Ecto neural progenitor cell (in vitro differentiated cells): ENCODE measurements around the gene SKA2.
"Not testable (repeated sequence)": the region's sequence is repeated elsewhere in the genome, so short reads cannot be mapped to it uniquely, and the experiment has no call there.

Experiments
- DNase-seq: peaks from one replicate; pipeline ENCODE4 v3.0.0-alpha.2; 2018; ENCODE audit warnings: low spot score

SKA2 gene

GRCh38 chr17:59151591-59151990, 3.4 kb downstream of the SKA2 start:
- no peak for DNase-seq

GRCh38 chr17:59151006-59151405, 4.0 kb downstream of the SKA2 start:
- DNase-seq = no peak

DNA sequence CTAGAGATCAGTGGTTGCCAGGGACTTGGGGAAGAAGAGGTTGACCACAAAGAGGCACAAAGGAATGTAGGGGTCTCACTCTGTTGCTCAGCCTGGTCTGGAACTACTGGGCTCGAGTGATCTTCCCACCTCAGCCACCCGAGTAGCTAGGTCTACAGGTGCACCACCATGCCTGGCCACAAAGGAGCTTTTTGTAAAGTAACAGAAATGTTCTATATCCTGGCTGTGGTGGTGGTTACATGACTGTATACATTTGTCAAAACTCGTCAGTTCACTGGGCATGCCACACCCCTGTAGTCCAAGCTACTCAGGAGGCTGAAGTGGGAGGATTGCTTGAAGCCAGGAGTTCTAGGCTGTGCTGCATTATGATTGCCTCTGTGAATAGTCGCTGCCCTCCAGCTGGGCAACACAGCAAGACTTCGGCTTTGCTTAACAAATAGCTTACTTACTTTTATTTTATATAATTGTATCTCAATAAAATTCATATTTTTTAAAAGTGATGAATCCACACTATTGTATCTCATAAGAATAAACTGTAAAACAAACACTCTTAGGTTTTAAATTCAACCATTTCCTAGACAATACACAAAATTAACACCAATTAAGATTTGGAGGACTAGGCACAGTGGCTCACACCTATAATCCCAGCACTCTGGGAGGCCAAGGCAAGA, 5.0 kb downstream of the SKA2 start:
- DNase-seq = no peak

DNA sequence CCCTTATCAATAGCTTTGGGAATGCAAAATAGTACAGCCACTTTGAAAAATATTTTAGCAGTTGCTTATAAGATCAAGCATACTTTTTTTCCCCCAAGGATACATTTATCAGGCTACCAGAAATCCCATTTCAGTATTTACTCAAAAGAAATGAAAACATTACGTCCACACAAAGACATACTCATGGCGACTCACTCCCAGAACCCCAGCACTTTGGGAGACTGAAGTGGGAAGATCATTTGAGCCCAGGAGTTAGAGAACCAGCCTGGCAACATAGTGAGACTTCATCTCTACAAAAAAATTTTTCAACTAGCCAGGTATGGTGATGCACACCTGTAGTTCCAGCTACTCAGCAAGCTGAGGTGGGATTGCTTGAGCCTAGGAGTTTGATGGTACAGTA, 5.9 kb downstream of the SKA2 start:
- no peak for DNase-seq

DNA sequence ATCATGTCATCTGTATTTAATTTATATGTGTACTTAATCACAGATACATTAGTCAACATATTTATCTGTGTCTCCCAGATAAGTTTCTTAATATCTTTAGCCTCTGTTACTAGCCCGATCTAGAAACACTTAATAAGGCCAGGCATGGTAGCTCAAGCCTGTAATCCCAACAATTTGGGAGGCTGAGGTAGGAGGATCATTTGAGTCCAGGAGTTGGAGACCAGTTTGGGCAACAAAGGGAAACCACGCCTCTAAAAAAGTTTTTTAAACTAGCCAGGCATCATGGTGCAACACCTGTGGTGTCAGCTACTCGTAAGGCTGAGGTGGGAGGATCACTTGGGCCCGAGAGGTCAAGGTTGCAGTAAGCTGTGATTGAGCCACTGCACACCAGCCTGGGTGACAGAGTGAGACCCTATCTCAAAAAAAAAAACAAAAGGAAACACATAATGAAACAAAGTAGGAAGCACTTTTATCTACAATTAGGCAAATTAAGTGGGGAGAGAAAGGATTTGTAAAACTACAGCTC, 9.4 kb downstream of the SKA2 start:
- no peak for DNase-seq

GRCh38 chr17:59141860-59142259, 13.1 kb downstream of the SKA2 start:
- DNase-seq = no peak

DNA sequence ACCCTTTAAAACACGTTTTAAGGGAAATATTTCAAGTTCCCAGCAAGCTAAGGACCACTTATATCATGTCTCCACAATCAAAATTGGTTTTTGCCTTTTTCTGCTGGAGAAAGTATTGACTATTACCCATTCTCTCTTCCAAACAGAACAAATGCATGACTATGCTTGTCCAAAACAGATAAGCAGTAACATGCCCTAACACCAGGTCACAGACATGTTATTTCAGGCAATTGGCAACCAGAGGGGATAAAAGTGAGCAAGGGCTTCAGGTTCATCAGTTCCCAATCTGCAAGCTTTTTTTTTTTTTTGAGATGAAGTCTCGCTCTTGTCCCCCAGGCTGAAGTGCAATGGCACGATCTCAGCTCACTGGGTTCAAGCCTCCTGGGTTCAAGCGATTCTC, 15.0 kb downstream of the SKA2 start:
- no peak for DNase-seq

DNA sequence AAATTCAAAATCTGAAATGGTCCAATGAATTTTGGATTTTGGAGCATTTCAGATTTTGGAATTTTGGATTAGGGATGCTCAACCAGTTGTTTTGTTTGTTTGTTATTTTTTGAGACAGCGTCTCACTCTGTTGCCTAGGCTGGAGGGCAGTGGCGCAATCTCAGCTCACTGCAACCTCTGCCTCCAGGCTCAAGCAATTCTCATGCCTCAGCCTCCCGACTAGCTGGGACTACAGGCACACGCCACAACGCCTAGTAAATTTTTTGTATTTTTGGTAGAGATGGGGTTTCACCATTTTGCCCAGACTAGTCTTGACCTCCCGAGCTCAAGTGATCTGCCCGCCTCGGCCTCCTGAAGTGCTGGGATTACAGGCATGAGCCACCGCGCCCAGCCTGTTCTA, 16.6 kb downstream of the SKA2 start:
- DNase-seq = not testable (repeated sequence)

DNA sequence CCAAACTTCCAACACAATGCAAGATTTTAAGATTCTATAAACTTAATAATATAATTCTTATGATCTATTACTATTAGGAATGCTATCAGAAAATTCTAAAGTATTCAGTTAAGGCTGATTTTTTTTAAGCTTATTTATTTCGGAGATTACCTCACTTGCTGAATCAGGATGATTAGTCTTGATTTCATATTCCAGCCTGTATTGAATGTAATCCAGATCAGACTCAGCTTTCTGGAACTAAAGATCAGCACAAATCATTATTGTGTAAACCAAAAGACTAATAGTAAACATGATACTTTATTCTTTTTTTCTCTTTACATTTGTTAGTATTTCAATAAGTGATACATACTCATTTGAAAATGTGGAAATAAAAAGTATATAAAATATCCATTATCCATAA, 23.9 kb downstream of the SKA2 start:
- DNase-seq = no peak

GRCh38 chr17:59129814-59130213, 25.2 kb downstream of the SKA2 start:
- no peak for DNase-seq

DNA sequence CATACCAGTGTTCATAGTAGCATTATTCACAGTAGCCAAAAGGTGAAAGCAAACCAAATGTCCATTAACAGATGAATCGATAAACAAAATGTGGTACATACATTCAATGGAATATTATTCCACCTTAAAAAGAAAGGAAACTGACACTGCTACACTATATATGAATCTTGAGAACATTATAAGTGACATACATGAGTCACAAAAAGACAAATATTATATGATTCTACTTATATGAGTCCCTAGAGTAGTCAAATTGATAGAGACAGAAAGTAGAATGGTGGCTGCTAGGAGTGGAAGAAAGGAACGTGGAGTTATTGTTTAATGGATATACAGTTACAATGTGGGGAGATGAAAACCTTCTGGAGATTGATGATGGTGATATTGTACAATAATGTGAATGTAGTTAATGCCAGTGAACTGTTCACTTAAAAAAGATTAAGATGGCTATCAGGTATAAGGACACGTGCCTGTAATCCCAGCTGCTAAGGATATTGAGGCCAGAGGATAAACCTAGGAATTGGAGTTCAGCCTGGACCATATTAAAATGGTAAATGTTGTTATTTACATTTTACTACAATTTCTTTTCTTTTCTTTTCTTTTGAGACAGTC, 28.1 kb downstream of the SKA2 start:
- DNase-seq = no peak

GRCh38 chr17:59124665-59125064, 30.3 kb downstream of the SKA2 start:
- no peak for DNase-seq

DNA sequence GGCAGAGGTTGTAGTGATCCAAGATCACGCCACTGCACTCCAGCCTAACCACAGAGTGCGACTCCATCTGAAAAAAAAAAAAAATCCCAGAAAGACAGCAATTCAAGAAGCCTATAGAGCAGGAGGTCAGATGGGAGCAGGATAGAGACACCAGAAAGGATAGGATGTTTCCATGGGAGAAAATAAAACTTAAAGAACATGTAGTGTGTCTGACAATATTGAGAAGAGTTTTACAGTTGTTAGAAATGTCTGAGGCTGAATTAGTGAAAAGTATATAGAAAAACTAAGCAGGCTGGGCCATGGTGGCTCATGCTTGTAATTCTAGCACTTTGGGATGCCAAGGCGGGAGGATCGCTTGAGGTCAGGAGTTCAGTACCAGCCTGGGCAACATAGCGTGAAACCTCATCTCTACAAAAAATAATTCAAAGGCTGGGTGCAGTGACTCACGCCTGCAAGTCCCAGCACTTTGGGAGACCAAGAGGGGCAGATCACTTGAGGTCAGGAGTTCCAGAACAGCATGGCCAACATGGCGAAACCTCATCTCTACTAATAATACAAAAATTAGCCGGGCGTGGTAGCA, 33.0 kb downstream of the SKA2 start:
- no peak for DNase-seq

- DNase-seq = no peak
These were observed 39.5 kb downstream of the SKA2 start for GRCh38 chr17:59115474-59115873.

GRCh38 chr17:59111539-59111938, 43.4 kb downstream of the SKA2 start:
- no peak for DNase-seq

DNA sequence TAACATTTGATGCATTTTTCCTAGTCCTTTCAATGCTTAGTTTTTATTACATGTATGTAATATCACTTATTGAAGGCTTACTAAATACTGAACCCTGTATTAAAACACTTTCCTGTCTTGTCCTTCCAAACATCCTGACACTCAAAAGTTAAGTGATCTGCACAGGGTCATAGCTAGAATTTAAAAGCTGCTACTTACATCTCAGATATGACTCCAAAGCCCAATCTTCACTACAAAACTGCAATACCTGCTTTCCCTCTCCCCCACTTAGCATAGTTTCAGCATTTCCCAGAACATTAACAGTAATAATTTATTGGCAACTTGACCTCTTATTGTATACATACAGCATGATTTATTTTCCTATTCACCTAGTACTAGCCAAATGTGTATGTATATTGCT, 44.0 kb downstream of the SKA2 start:
- DNase-seq = no peak

GRCh38 chr17:59108400-59109102, 46.4 kb downstream of the SKA2 start:
- no peak for DNase-seq

DNA sequence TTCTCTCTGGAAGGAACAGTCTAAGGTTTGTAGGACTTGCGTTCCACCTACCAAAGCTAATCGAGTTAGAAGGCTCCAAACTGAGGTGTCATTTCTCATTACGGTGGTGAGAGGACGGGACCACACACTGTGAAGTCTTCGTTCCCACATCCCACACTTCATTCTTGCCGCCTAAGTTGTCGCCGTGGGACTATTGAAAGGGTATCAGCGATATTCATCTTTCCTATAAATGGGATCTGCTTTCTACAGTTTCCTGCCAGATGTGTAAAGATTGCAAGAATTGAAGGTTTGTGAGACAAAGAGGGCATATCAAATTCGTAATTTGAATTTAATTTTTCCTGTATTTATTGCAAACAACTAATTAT, 47.7 kb downstream of the SKA2 start:
- no peak for DNase-seq

- DNase-seq = peak; percentile 100
These were observed 48.3 kb downstream of the SKA2 start, which contains the start of gene TRIM37 for GRCh38 chr17:59106463-59107305. TSS of gene TRIM37 (minus strand) at chr17:59106880. CDS start at chr17:59106461, 419 bp downstream.

DNA sequence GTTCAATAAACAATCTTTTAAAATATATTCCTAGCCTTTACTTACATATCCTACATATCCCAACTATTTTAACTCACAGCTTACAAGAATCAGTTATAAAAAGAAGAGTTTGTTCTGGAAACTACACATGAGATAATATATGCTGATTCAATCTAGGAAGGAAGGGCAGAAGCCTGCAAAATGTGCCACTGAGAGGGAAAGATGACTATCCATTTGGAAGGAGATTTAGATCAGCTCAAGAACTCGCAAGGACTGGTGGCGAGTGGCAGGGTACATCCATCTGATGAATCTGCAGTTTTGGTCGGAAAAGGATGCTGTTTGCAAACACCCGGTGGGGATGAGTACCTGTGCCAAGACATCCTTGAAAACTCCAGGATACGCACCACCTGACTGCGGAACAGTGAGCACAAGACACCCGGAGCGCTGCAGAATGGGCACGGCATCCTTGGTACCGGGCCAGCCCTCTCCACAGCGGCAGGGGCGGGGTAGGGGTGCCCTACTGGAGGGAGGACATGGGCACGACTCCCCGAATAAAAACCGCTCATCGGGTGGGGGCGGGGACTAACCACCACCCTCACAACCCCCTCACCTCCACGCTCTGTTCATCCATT, 49.0 kb downstream of the SKA2 start:
- no peak for DNase-seq

- no peak for DNase-seq
These were observed 53.8 kb downstream of the SKA2 start for GRCh38 chr17:59101178-59101577.

DNA sequence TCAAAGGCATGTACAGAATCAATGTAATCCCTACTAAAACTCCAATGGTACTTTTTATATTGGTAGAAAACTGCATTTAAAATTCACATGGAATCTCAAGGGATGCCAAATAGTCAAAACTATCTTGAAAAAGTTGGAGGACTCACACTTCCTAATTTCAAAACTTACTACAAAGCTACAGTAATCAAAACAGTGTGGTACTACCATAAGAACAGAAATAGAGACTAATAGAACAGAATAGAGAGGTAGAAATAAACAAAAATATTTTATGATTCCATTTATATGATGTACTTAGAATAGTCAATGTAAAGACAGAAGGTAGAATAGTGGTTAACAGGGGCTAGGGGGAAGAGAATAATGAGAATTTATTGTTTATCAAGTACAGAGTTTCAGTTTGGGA, 57.1 kb downstream of the SKA2 start:
- no peak for DNase-seq
